KMS-11 (cell line): Measurements from ENCODE around the gene OR2F2.

Experiments used
- H2AFZ ChIP-seq: fragments of 200-600 bp; sonication (generic); 2 replicates; pipeline ENCODE4 v1.6.1; 2016; ENCODE audit warnings: antibody characterized with exemption, mixed run types, low read depth
- H3K27ac ChIP-seq: fragments of 200-600 bp; sonication (generic); 2 replicates; pipeline ENCODE4 v1.6.1; 2016; ENCODE audit warnings: mild to moderate bottlenecking, mixed run types
- H3K27me3 ChIP-seq: fragments of 200-600 bp; sonication (generic); 2 replicates; pipeline ENCODE4 v1.6.1; 2017; ENCODE audit warnings: mild to moderate bottlenecking, low read depth, mixed run types, moderate library complexity; ENCODE audit not compliant: insufficient read depth
- H3K36me3 ChIP-seq: fragments of 200-600 bp; sonication (generic); 2 replicates; pipeline ENCODE4 v1.6.1; 2017; ENCODE audit warnings: mild to moderate bottlenecking, mixed run types; ENCODE audit not compliant: insufficient read depth
- H3K4me1 ChIP-seq: fragments of 200-600 bp; sonication (generic); 2 replicates; pipeline ENCODE4 v1.6.1; 2016; ENCODE audit warnings: mild to moderate bottlenecking, low read depth, mixed run types; ENCODE audit not compliant: poor library complexity, severe bottlenecking
- H3K4me2 ChIP-seq: fragments of 200-600 bp; sonication (generic); 2 replicates; pipeline ENCODE4 v1.7.0; 2016; ENCODE audit warnings: mild to moderate bottlenecking, mixed run types
- H3K4me3 ChIP-seq: fragments of 200-600 bp; sonication (generic); IDR thresholded peaks from 2 replicates; pipeline ENCODE4 v1.6.1; 2017; ENCODE audit warnings: low read depth, low read length, mixed read lengths; ENCODE audit not compliant: insufficient read depth
- H3K79me2 ChIP-seq: fragments of 200-600 bp; sonication (generic); 2 replicates; pipeline ENCODE4 v1.6.1; 2016; ENCODE audit warnings: low read depth, mixed run types; ENCODE audit not compliant: insufficient read depth
- H3K9ac ChIP-seq: fragments of 200-600 bp; sonication (generic); 2 replicates; pipeline ENCODE4 v1.6.1; 2016; ENCODE audit warnings: mild to moderate bottlenecking, mixed run types
- H4K20me1 ChIP-seq: fragments of 200-600 bp; sonication (generic); 2 replicates; pipeline ENCODE4 v1.6.1; 2016; ENCODE audit warnings: mild to moderate bottlenecking, mixed run types; ENCODE audit not compliant: insufficient read depth
- CTCF ChIP-seq: fragments of 200-600 bp; sonication (generic); conservative IDR thresholded peaks from 2 replicates; pipeline ENCODE4 v1.6.1; 2017; ENCODE audit warnings: low read depth, mild to moderate bottlenecking, antibody characterized with exemption, low read length, moderate library complexity, mixed read lengths

Gene OR2F2

GRCh38 chr7:143936087-143937009, 1.3 kb downstream of the OR2F2 start:
- Histone ChIP-seq H3K27ac (no peak overlapping the region), H3K79me2 (no peaks in the 10 kb centered on the region), H3K9ac (no peak overlapping the region), H3K36me3 (no peaks in the 10 kb centered on the region), H3K4me2 (no peak overlapping the region), H3K27me3 (no peaks in the 10 kb centered on the region), H4K20me1 (no peaks in the 10 kb centered on the region), H3K4me3 (no peak overlapping the region), H3K4me1 (no peaks in the 10 kb centered on the region), H2AFZ (no peak overlapping the region)
- TF ChIP-seq CTCF, result no peak

- H4K20me1 ChIP-seq, result no peaks in the 10 kb centered on the region
- no peaks in the 10 kb centered on the region for H3K27me3 ChIP-seq
- H2AFZ ChIP-seq, result no peak overlapping the region
- H3K27ac ChIP-seq, result no peak overlapping the region
- H3K4me3 ChIP-seq, result no peak overlapping the region
- no peak overlapping the region for H3K4me2 ChIP-seq
- no peak for TF ChIP-seq CTCF
- H3K4me1 ChIP-seq, result no peaks in the 10 kb centered on the region
- H3K9ac ChIP-seq, result no peak overlapping the region
- no peaks in the 10 kb centered on the region for H3K36me3 ChIP-seq
- no peaks in the 10 kb centered on the region for H3K79me2 ChIP-seq
Observed at GRCh38 chr7:143938379-143939243, 3.6 kb downstream of the OR2F2 start.

GRCh38 chr7:143945423-143945822, 10.4 kb downstream of the OR2F2 start:
- no peak for TF ChIP-seq CTCF
- Histone ChIP-seq H3K4me3 (no peak overlapping the region), H3K9ac (no peak overlapping the region), H3K27me3 (no peaks in the 10 kb centered on the region), H2AFZ (no peak overlapping the region), H3K4me1 (no peaks in the 10 kb centered on the region), H3K4me2 (no peak overlapping the region), H3K36me3 (no peaks in the 10 kb centered on the region), H3K79me2 (no peaks in the 10 kb centered on the region), H3K27ac (no peak overlapping the region), H4K20me1 (no peaks in the 10 kb centered on the region)

GRCh38 chr7:143947111-143947510, 12.1 kb downstream of the OR2F2 start:
- Histone ChIP-seq H4K20me1 (no peaks in the 10 kb centered on the region), H3K4me2 (no peak overlapping the region), H2AFZ (no peak overlapping the region), H3K4me3 (no peak overlapping the region), H3K9ac (no peak overlapping the region), H3K27me3 (no peaks in the 10 kb centered on the region), H3K4me1 (no peaks in the 10 kb centered on the region), H3K27ac (no peak overlapping the region), H3K36me3 (no peaks in the 10 kb centered on the region), H3K79me2 (no peaks in the 10 kb centered on the region)
- no peak for TF ChIP-seq CTCF
